Vein endothelial cell (primary cell): ENCODE data around the gene SERINC1. TPM values are rescaled to one million over a fixed set of nuclear protein-coding genes. Genes with fewer than 3 reads are reported as not detected.

Source experiments
- small RNA-seq: library from RNA; depleted of rRNA; stranded (forward); fragments of <200 nt; gene quantifications from one replicate; pipeline ENCODE3, GENCODE V24; 2012
- total RNA-seq: library from RNA; depleted of rRNA; stranded (reverse); fragments of >200 nt; gene quantifications from 2 replicates; pipeline ENCODE4 v1.2.3, GENCODE V29; 2012

SERINC1 gene
- total RNA-seq, result 143 and 153 TPM in 2 replicates

DNA sequence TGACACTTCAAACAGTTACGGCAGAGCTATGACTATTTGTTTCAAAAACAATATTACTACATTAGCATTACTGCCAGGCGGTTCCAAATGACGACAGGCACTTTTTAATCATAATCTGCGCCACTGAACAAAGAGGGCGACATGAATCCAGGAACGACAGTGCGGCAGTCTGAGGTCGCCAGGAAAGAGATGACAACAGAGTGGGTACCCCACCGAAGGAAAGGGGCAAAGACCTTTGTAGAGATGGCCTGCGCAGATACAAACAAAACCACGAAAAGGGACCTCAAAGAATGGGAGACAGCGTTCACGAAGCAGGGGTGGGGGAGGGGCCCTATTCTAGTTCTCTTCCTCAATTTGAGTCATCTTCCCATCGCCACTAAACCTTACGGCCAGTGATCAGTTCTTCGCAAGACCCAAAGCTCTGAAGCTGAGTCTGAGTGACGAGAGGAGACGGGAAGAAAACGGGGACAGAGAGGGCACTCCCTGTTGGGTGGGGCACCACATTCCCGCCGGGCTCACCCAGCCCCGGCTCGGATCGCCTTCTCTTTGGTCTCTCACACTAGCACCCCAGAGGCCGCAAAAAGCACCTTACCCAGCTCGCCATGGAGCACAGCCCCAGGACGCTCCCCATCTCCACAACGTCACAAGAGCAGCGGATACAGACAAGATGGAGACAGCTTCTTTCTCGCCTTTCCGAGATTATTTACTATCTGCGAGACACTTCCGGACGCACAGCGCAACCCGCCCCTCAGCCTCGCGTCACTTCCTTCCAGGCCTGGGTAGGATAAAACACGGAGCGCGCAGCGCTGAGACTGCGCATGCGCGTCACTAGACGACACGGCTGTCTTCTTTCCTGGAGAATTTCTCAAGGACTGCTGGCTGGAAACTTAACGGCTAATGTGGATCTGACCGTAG, at the start of gene SERINC1:
SERINC1 (minus strand) TSS at position 701 of the 915 bp plus-strand sequence; CDS start at position 631, 70 bp downstream.

DNA sequence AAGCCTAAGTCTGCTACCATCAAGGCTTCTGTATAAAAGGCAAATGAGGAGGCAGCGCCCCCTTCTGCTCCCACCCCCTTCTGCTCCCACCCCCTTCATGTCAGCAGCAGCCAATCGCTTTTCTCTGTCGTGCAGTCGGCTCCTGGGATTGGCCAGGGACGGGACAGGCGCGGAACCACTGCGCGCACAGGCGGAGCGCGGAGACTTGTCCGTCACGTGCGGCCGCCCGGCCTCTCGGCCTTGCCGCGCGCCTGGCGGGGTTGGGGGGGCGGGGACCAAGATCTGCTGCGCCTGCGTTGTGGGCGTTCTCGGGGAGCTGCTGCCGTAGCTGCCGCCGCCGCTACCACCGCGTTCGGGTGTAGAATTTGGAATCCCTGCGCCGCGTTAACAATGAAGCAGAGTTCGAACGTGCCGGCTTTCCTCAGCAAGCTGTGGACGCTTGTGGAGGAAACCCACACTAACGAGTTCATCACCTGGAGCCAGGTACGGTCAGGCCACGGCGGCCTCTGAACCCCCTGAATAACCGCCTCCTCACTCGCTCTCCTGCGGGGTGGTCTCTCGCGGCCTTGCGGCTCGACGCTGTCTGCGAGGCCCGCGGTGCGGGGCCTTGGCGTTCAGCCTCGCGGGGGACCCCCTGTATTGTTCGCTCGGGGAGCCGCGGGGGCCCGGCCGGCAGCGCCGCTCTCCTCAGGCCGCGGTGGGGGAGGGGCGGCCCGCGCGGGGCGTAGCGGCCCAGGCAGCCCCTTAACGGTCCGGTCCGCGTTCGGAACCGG, 72.1 kb downstream of the SERINC1 start, which contains the start of gene HSF2:
HSF2 (plus strand) TSS at position 305 of the 773 bp plus-strand sequence; CDS start at position 391, 86 bp downstream.

Small RNA genes within 50 kb of the gene (small RNA-seq; reads per million reads assigned to genes)
- gene Z99129.1, result not detected

Other genes starting within 250 kb of the SERINC1 start
- 12.4 and 14.1 TPM in 2 replicates for gene HSF2, start 72.2 kb downstream of the SERINC1 start, total RNA-seq
- 0.33 TPM in 1 of 2 replicates, not detected in the other for gene PKIB, start 138.6 kb upstream of the SERINC1 start, total RNA-seq